Measurements from ENCODE around the gene FLOT1. TPM values are rescaled to one million over a fixed set of nuclear protein-coding genes. Genes with fewer than 3 reads are reported as not detected.
A peak's percentile ranks its signal among the peaks of the same experiment; 100 is the strongest.
"Not testable (repeated sequence)": the region's sequence is repeated elsewhere in the genome, so short reads cannot be mapped to it uniquely, and the experiment has no call there.

The FLOT1 gene
- total RNA-seq, 5 donors from 2014 or later (not counting 1 experiment from before 2014, with no cell fraction given): 62.2 to 109 (median 74.2) TPM

DNA sequence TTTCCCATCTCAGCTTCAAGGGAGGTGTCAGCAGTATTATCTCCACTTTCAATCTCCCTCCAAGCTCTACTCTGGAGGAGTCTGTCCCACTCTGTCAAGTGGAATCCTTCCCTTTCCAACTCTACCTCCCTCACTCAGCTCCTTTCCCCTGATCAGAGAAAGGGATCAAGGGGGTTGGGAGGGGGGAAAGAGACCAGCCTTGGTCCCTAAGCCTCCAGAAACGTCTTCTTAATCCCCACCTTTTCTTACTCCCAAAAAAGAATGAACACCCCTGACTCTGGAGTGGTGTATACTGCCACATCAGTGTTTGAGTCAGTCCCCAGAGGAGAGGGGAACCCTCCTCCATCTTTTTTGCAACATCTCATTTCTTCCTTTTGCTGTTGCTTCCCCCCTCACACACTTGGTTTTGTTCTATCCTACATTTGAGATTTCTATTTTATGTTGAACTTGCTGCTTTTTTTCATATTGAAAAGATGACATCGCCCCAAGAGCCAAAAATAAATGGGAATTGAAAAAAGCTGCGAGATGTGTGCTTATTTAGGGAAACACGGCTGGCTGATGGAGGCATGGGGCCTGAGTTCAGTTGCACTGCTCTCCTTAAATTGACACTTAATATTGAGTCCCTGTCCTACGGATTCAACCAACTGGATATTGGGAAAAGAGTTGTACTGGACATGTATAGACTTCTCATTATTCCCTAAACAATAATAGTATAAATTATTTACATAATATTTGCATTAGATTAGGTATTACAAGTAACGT, 17.4 kb downstream of the FLOT1 start:
- DNase-seq (no peak), ATAC-seq (replicated peaks in 1 of 4) (no peak)
- Mint-ChIP-seq H3K36me3 (peaks cover 37% of the 10 kb centered on the region), H3K27ac (peak overlapping the region; percentile 53 to 76), H3K4me1 (peaks cover 41 to 54% (median 46%) of the 10 kb centered on the region in 3 donors), H3K9me3 (no peaks in the 10 kb centered on the region), H3K4me3 (peak overlapping the region in 1 of 3 donors; percentile 18), H3K27me3 (no peaks in the 10 kb centered on the region)
- Histone ChIP-seq H3K4me3 (ENCODE audit: control insufficient read depth in 1 of 2, extremely low read depth in 1 of 2, low read length in 1 of 2) (no peak overlapping the region), H3K9me3 (no peaks in the 10 kb centered on the region), H3K36me3 (ENCODE audit: control insufficient read depth in 2 of 2, extremely low read depth in 1 of 2, insufficient read depth in 1 of 2, low read length in 1 of 2) (peaks cover 9 to 72% of the 10 kb centered on the region in 2 donors), H3K27ac (ENCODE audit: low read length) (peak overlapping the region; percentile 34), H3K27me3 (replicated peaks in 1 of 2; ENCODE audit: control insufficient read depth in 2 of 2, extremely low read depth in 1 of 2, insufficient read depth in 2 of 2, low read length in 1 of 2) (no peaks in the 10 kb centered on the region), H3K4me1 (ENCODE audit: control insufficient read depth in 1 of 2, extremely low read depth in 1 of 2, insufficient read depth in 2 of 2, low read length in 2 of 2) (peaks cover 11 to 42% of the 10 kb centered on the region in 2 experiments)
- ChIA-PET CTCF (interaction anchor here (0.6 to 9.1 kb wide), 5 partner anchors 8 to 110 kb away, joined by 3 to 254 read pairs (median 3); no protein-coding TSS in a partner anchor), POLR2A (interaction anchor here in 1 of 2 donors (1.0 kb wide), 1 partner anchor 101 kb away, joined by 3 read pairs; no protein-coding TSS in a partner anchor)
- WGBS (ENCODE audit: insufficient coverage): no CpG with 5 or more reads among the region's 6 CpGs

DNA sequence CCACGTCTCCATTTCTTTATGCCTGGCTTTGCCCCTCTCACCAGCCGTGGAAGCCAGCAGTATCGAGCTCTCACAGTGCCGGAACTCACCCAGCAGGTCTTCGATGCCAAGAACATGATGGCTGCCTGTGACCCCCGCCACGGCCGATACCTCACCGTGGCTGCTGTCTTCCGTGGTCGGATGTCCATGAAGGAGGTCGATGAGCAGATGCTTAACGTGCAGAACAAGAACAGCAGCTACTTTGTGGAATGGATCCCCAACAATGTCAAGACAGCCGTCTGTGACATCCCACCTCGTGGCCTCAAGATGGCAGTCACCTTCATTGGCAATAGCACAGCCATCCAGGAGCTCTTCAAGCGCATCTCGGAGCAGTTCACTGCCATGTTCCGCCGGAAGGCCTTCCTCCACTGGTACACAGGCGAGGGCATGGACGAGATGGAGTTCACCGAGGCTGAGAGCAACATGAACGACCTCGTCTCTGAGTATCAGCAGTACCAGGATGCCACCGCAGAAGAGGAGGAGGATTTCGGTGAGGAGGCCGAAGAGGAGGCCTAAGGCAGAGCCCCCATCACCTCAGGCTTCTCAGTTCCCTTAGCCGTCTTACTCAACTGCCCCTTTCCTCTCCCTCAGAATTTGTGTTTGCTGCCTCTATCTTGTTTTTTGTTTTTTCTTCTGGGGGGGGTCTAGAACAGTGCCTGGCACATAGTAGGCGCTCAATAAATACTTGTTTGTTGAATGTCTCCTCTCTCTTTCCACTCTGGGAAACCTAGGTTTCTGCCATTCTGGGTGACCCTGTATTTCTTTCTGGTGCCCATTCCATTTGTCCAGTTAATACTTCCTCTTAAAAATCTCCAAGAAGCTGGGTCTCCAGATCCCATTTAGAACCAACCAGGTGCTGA, 18.4 kb downstream of the FLOT1 start:
- not testable (repeated sequence) for H3K9me3 Mint-ChIP-seq; H3K4me3 ChIP-seq (ENCODE audit: control insufficient read depth in 1 of 2, extremely low read depth in 1 of 2, low read length in 1 of 2); H3K27me3 Mint-ChIP-seq; H3K27me3 ChIP-seq (replicated peaks in 1 of 2; ENCODE audit: control insufficient read depth in 2 of 2, extremely low read depth in 1 of 2, insufficient read depth in 2 of 2, low read length in 1 of 2); DNase-seq; ATAC-seq (replicated peaks in 1 of 4); H3K9me3 ChIP-seq
- peak overlapping the region in 2 of 3 donors; percentile 17 to 23 for H3K4me3 Mint-ChIP-seq
- CTCF ChIA-PET: interaction anchor here (0.6 to 9.1 kb wide), 8 partner anchors 9 to 363 kb away, joined by 3 to 254 read pairs (median 3); partner anchors contain the start of gene DHX16 (in 1 of the 2)
- 72% methylated on average over 18 of the region's 29 CpGs for WGBS (ENCODE audit: insufficient coverage)
- peak overlapping the region; percentile 63 to 89 for H3K27ac Mint-ChIP-seq
- peaks cover 35% of the 10 kb centered on the region for H3K36me3 Mint-ChIP-seq
- peaks cover 18 to 45% of the 10 kb centered on the region in 2 experiments for H3K4me1 ChIP-seq (ENCODE audit: control insufficient read depth in 1 of 2, extremely low read depth in 1 of 2, insufficient read depth in 2 of 2, low read length in 2 of 2)
- H3K4me1 Mint-ChIP-seq: peaks cover 48 to 60% (median 52%) of the 10 kb centered on the region in 3 donors
- POLR2A ChIA-PET: interaction anchor here in 1 of 2 donors (1.0 kb wide), 1 partner anchor 100 kb away, joined by 3 read pairs; no protein-coding TSS in a partner anchor
- peaks cover 9 to 62% of the 10 kb centered on the region in 2 donors for H3K36me3 ChIP-seq (ENCODE audit: control insufficient read depth in 2 of 2, extremely low read depth in 1 of 2, insufficient read depth in 1 of 2, low read length in 1 of 2)
- peak overlapping the region; percentile 34 for H3K27ac ChIP-seq (ENCODE audit: low read length)

DNA sequence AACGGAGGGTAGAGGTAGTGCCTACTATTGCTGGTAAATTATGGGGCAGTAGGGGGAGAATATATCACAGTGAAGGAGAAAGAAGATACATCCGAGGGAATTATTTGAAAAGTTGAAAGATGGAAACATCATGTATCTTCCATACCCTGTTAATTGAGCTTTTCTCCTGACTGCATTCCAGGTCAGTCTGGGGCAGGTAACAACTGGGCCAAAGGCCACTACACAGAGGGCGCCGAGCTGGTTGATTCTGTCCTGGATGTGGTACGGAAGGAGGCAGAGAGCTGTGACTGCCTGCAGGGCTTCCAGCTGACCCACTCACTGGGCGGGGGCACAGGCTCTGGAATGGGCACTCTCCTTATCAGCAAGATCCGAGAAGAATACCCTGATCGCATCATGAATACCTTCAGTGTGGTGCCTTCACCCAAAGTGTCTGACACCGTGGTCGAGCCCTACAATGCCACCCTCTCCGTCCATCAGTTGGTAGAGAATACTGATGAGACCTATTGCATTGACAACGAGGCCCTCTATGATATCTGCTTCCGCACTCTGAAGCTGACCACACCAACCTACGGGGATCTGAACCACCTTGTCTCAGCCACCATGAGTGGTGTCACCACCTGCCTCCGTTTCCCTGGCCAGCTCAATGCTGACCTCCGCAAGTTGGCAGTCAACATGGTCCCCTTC, 19.2 kb downstream of the FLOT1 start:
- H3K36me3 Mint-ChIP-seq: peaks cover 35% of the 10 kb centered on the region
- peak overlapping the region; percentile 88 to 95 for H3K27ac Mint-ChIP-seq
- H3K27me3 ChIP-seq (replicated peaks in 1 of 2; ENCODE audit: control insufficient read depth in 2 of 2, extremely low read depth in 1 of 2, insufficient read depth in 2 of 2, low read length in 1 of 2); H3K9me3 Mint-ChIP-seq; H3K9me3 ChIP-seq; H3K4me3 ChIP-seq (ENCODE audit: control insufficient read depth in 1 of 2, extremely low read depth in 1 of 2, low read length in 1 of 2); H3K27me3 Mint-ChIP-seq; DNase-seq; ATAC-seq (replicated peaks in 1 of 4); H3K27ac ChIP-seq (ENCODE audit: low read length): not testable (repeated sequence)
- H3K4me3 Mint-ChIP-seq: peak overlapping the region; percentile 95 to 99 (median 99)
- H3K4me1 ChIP-seq (ENCODE audit: control insufficient read depth in 1 of 2, extremely low read depth in 1 of 2, insufficient read depth in 2 of 2, low read length in 2 of 2): peaks cover 20 to 46% of the 10 kb centered on the region in 2 experiments
- CTCF ChIA-PET: interaction anchor here (0.5 to 9.1 kb wide), 14 partner anchors 7 to 490 kb away, joined by 3 to 254 read pairs (median 4); partner anchors contain the start of gene DHX16 (in 1 of the 2)
- H3K4me1 Mint-ChIP-seq: peaks cover 48 to 66% (median 60%) of the 10 kb centered on the region in 3 donors
- peaks cover 9 to 58% of the 10 kb centered on the region in 2 donors for H3K36me3 ChIP-seq (ENCODE audit: control insufficient read depth in 2 of 2, extremely low read depth in 1 of 2, insufficient read depth in 1 of 2, low read length in 1 of 2)
- POLR2A ChIA-PET: interaction anchor here in 1 of 2 donors (3.6 kb wide), 1 partner anchor 44 kb away, joined by 11 read pairs; no protein-coding TSS in a partner anchor
- WGBS (ENCODE audit: insufficient coverage): 77% methylated on average over 9 of the region's 16 CpGs

DNA sequence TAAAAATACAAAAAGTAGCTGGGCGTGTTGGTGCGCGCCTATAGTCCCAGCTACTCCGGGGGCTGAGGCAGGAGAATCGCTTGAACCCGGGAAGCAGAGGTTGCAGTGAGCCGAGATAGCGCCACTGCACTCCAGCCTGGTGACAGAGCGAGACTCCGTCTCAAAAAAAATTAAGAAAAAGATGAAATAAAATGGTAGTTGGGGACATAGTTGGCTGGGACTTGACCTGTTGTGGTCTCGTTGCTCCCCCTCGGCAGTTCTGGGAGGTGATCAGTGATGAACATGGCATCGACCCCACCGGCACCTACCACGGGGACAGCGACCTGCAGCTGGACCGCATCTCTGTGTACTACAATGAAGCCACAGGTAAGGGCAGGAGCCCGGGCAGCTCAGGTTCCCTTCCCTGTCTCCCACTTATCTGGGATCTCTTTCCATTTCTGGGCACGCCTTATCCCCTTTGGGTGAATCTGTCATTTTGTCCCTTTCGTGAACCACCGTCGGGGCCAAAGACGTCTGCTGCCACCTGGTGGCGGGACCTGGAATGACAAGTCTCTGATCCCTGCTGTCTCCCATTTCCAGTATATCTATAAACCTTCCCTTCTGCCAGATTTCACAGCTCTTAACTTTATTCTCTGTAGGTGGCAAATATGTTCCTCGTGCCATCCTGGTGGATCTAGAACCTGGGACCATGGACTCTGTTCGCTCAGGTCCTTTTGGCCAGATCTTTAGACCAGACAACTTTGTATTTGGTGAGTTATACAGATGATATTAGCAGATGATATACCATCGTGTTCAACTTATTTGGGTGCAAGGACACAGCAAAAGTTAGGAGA, 20.0 kb downstream of the FLOT1 start:
- H3K27me3 ChIP-seq (replicated peaks in 1 of 2; ENCODE audit: control insufficient read depth in 2 of 2, extremely low read depth in 1 of 2, insufficient read depth in 2 of 2, low read length in 1 of 2): no peaks in the 10 kb centered on the region
- Mint-ChIP-seq H3K9me3 (no peaks in the 10 kb centered on the region), H3K27me3 (no peaks in the 10 kb centered on the region), H3K27ac (peak overlapping the region; percentile 88 to 95), H3K4me1 (peaks cover 52 to 64% (median 62%) of the 10 kb centered on the region in 3 donors), H3K36me3 (peaks cover 29% of the 10 kb centered on the region), H3K4me3 (peak overlapping the region; percentile 95 to 99 (median 99))
- DNase-seq (peak; percentile 47 to 92 (median 80)), ATAC-seq (replicated peaks in 1 of 4) (no peak)
- peaks cover 20 to 53% of the 10 kb centered on the region in 2 experiments for H3K4me1 ChIP-seq (ENCODE audit: control insufficient read depth in 1 of 2, extremely low read depth in 1 of 2, insufficient read depth in 2 of 2, low read length in 2 of 2)
- ChIA-PET CTCF (interaction anchor here (0.5 to 9.1 kb wide), 21 partner anchors 8 to 491 kb away, joined by 3 to 254 read pairs (median 4); partner anchors contain the start of genes DHX16 (in 1 of the 2) and MRPS18B (in 1 of the 2)), POLR2A (interaction anchor here (0.6 to 3.6 kb wide), 6 partner anchors 40 to 243 kb away, joined by 3 to 14 read pairs (median 7); no protein-coding TSS in a partner anchor)
- H3K27ac ChIP-seq (ENCODE audit: low read length): peak overlapping the region; percentile 39
- H3K4me3 ChIP-seq (ENCODE audit: control insufficient read depth in 1 of 2, extremely low read depth in 1 of 2, low read length in 1 of 2): peak overlapping the region; percentile 81 to 85
- WGBS (ENCODE audit: insufficient coverage): 4% methylated on average over 22 of the region's 27 CpGs
- no peaks in the 10 kb centered on the region for H3K9me3 ChIP-seq
- peaks cover 9 to 50% of the 10 kb centered on the region in 2 donors for H3K36me3 ChIP-seq (ENCODE audit: control insufficient read depth in 2 of 2, extremely low read depth in 1 of 2, insufficient read depth in 1 of 2, low read length in 1 of 2)

DNA sequence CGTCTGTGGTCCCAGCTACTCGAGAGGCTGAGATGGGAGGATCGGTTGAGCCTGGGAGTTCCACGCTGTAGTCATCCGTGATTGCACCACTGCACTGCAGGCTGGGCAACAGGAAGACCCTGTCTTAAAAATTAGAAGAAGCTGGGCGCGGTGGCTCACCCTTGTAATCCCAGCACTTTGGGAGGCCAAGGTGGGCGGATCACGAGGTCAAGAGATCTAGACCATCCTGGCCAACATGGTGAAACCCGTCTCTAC, 20.5 kb downstream of the FLOT1 start:
- Histone ChIP-seq H3K36me3 (ENCODE audit: control insufficient read depth in 2 of 2, extremely low read depth in 1 of 2, insufficient read depth in 1 of 2, low read length in 1 of 2) (peaks cover 9 to 45% of the 10 kb centered on the region in 2 donors), H3K27ac (ENCODE audit: low read length) (peak overlapping the region; percentile 74), H3K4me1 (ENCODE audit: control insufficient read depth in 1 of 2, extremely low read depth in 1 of 2, insufficient read depth in 2 of 2, low read length in 2 of 2) (peaks cover 20 to 54% of the 10 kb centered on the region in 2 experiments), H3K4me3 (ENCODE audit: control insufficient read depth in 1 of 2, extremely low read depth in 1 of 2, low read length in 1 of 2) (peak overlapping the region; percentile 81 to 85)
- ATAC-seq (replicated peaks in 1 of 4); H3K27me3 Mint-ChIP-seq; H3K9me3 Mint-ChIP-seq; H3K27me3 ChIP-seq (replicated peaks in 1 of 2; ENCODE audit: control insufficient read depth in 2 of 2, extremely low read depth in 1 of 2, insufficient read depth in 2 of 2, low read length in 1 of 2); H3K9me3 ChIP-seq: not testable (repeated sequence)
- H3K4me3 Mint-ChIP-seq: peak overlapping the region; percentile 95 to 99 (median 99)
- peak in 1 of 35 experiments; percentile 28 for DNase-seq
- ChIA-PET CTCF (interaction anchor here (0.7 to 9.1 kb wide), 16 partner anchors 9 to 365 kb away, joined by 3 to 254 read pairs (median 4); partner anchors contain the start of genes DHX16 (in 1 of the 2) and MRPS18B (in 1 of the 2)), POLR2A (interaction anchor here (1.1 to 3.6 kb wide), 5 partner anchors 40 to 107 kb away, joined by 4 to 14 read pairs (median 9); no protein-coding TSS in a partner anchor)
- WGBS (ENCODE audit: insufficient coverage): 2% methylated on average over 4 of the region's 10 CpGs
- H3K27ac Mint-ChIP-seq: peak overlapping the region; percentile 88 to 95
- H3K4me1 Mint-ChIP-seq: peaks cover 57 to 67% (median 66%) of the 10 kb centered on the region in 3 donors
- H3K36me3 Mint-ChIP-seq: peaks cover 31% of the 10 kb centered on the region

All from T-cell (primary cell).